GM23338 (cell line): ENCODE results near the gene POLR2J3.
"Not testable (repeated sequence)": the region's sequence is repeated elsewhere in the genome, so short reads cannot be mapped to it uniquely, and the experiment has no call there.

Experiments used
- CREB1 ChIP-seq: fragments of 250-450 bp; sonication (Bioruptor Pico); IDR thresholded peaks from 2 replicates; pipeline ENCODE4 v1.5.0; 2020; ENCODE audit warnings: low read depth, mild to moderate bottlenecking, moderate library complexity
- EZH2 ChIP-seq: fragments of 200-600 bp; sonication (generic); IDR thresholded peaks from one replicate; pipeline ENCODE4 v1.8.0; 2017; ENCODE audit warnings: antibody characterized with exemption, mild to moderate bottlenecking, low read depth; ENCODE audit not compliant: unreplicated experiment
- EZH2phosphoT487 ChIP-seq: fragments of 200-600 bp; sonication (generic); IDR thresholded peaks from one replicate; pipeline ENCODE4 v1.8.1; 2018; ENCODE audit warnings: antibody characterized with exemption; ENCODE audit not compliant: unreplicated experiment
- JUNB ChIP-seq: IDR thresholded peaks from one replicate; pipeline ENCODE4 v1.6.1; 2016; ENCODE audit warnings: antibody characterized with exemption; ENCODE audit not compliant: unreplicated experiment
- POLR2AphosphoS5 ChIP-seq: IDR thresholded peaks from 2 replicates; pipeline ENCODE4 v1.6.1; 2016; ENCODE audit warnings: antibody characterized with exemption, low read depth
- STAT1 ChIP-seq: IDR thresholded peaks from one replicate; pipeline ENCODE4 v1.6.1; 2016; ENCODE audit warnings: antibody characterized with exemption; ENCODE audit not compliant: unreplicated experiment
- ZNF114 ChIP-seq: fragments of 250-450 bp; sonication (Bioruptor Pico); IDR thresholded peaks from 2 replicates; pipeline ENCODE4 v1.5.0; 2020; ENCODE audit warnings: mild to moderate bottlenecking, moderate library complexity
- ZNF331 ChIP-seq: fragments of 250-450 bp; sonication (Bioruptor Pico); IDR thresholded peaks from 2 replicates; pipeline ENCODE4 v1.5.0; 2020; ENCODE audit warnings: low read depth, mild to moderate bottlenecking, moderate library complexity
- TF ChIP-seq, protein P1 (sequence below), 2 experiments: fragments of 200-600 bp in 1 of 2; sonication (generic) in 1 of 2; conservative IDR thresholded peaks; 2 replicates each; pipeline versions ENCODE4 v1.5.1 to v1.6.1; 2016 to 2017; ENCODE audit warnings: antibody characterized with exemption in 2 of 2, low read depth in 2 of 2, mild to moderate bottlenecking in 2 of 2, moderate library complexity in 1 of 2
- TF ChIP-seq, protein P2 (sequence below): IDR thresholded peaks from one replicate; pipeline ENCODE4 v1.6.1; 2018; ENCODE audit warnings: antibody characterized with exemption; ENCODE audit not compliant: unreplicated experiment
- TF ChIP-seq, protein P3 (sequence below): IDR thresholded peaks from 2 replicates; pipeline ENCODE4 v1.6.1; 2016; ENCODE audit warnings: antibody characterized with exemption
- TF ChIP-seq, protein P4 (sequence below): fragments of 250-450 bp; sonication (Bioruptor Pico); IDR thresholded peaks from 2 replicates; pipeline ENCODE4 v1.5.0; 2020; ENCODE audit warnings: mild to moderate bottlenecking, moderate library complexity

DNA sequence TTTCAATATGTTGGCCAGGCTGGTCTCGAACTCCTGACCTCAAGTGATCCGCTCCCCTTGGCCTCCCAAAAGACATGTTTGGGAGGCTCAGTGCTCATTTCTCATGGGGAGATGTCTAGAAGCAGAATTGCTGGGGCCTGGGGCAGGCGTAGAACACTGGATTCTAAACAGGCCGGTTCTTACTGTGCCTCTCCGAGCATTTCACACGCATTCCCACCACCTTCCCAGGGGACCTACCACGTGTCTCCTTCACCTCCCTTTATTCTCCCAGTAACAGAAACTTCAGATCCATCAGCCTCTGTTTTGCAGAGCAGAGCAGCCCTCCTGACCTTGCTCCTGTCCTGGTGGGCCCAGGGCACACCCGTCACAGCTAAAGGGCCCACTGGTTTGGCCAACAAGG is 45.2 kb downstream of the POLR2J3 start:
- TF ChIP-seq, protein P1, sequence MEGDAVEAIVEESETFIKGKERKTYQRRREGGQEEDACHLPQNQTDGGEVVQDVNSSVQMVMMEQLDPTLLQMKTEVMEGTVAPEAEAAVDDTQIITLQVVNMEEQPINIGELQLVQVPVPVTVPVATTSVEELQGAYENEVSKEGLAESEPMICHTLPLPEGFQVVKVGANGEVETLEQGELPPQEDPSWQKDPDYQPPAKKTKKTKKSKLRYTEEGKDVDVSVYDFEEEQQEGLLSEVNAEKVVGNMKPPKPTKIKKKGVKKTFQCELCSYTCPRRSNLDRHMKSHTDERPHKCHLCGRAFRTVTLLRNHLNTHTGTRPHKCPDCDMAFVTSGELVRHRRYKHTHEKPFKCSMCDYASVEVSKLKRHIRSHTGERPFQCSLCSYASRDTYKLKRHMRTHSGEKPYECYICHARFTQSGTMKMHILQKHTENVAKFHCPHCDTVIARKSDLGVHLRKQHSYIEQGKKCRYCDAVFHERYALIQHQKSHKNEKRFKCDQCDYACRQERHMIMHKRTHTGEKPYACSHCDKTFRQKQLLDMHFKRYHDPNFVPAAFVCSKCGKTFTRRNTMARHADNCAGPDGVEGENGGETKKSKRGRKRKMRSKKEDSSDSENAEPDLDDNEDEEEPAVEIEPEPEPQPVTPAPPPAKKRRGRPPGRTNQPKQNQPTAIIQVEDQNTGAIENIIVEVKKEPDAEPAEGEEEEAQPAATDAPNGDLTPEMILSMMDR (conservative IDR thresholded peaks at IDR 0.05; ENCODE audit: low read depth in 2 of 2), result not testable (repeated sequence)
- TF ChIP-seq POLR2AphosphoS5; ZNF331 (CRISPR knock-in tag); EZH2; EZH2phosphoT487; JUNB; CREB1; STAT1; ZNF114 (CRISPR knock-in tag): not testable (repeated sequence)
- TF ChIP-seq, protein P2, sequence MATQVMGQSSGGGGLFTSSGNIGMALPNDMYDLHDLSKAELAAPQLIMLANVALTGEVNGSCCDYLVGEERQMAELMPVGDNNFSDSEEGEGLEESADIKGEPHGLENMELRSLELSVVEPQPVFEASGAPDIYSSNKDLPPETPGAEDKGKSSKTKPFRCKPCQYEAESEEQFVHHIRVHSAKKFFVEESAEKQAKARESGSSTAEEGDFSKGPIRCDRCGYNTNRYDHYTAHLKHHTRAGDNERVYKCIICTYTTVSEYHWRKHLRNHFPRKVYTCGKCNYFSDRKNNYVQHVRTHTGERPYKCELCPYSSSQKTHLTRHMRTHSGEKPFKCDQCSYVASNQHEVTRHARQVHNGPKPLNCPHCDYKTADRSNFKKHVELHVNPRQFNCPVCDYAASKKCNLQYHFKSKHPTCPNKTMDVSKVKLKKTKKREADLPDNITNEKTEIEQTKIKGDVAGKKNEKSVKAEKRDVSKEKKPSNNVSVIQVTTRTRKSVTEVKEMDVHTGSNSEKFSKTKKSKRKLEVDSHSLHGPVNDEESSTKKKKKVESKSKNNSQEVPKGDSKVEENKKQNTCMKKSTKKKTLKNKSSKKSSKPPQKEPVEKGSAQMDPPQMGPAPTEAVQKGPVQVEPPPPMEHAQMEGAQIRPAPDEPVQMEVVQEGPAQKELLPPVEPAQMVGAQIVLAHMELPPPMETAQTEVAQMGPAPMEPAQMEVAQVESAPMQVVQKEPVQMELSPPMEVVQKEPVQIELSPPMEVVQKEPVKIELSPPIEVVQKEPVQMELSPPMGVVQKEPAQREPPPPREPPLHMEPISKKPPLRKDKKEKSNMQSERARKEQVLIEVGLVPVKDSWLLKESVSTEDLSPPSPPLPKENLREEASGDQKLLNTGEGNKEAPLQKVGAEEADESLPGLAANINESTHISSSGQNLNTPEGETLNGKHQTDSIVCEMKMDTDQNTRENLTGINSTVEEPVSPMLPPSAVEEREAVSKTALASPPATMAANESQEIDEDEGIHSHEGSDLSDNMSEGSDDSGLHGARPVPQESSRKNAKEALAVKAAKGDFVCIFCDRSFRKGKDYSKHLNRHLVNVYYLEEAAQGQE, result not testable (repeated sequence)
- TF ChIP-seq, protein P3, sequence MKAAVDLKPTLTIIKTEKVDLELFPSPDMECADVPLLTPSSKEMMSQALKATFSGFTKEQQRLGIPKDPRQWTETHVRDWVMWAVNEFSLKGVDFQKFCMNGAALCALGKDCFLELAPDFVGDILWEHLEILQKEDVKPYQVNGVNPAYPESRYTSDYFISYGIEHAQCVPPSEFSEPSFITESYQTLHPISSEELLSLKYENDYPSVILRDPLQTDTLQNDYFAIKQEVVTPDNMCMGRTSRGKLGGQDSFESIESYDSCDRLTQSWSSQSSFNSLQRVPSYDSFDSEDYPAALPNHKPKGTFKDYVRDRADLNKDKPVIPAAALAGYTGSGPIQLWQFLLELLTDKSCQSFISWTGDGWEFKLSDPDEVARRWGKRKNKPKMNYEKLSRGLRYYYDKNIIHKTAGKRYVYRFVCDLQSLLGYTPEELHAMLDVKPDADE, result not testable (repeated sequence)
- TF ChIP-seq, protein P4, sequence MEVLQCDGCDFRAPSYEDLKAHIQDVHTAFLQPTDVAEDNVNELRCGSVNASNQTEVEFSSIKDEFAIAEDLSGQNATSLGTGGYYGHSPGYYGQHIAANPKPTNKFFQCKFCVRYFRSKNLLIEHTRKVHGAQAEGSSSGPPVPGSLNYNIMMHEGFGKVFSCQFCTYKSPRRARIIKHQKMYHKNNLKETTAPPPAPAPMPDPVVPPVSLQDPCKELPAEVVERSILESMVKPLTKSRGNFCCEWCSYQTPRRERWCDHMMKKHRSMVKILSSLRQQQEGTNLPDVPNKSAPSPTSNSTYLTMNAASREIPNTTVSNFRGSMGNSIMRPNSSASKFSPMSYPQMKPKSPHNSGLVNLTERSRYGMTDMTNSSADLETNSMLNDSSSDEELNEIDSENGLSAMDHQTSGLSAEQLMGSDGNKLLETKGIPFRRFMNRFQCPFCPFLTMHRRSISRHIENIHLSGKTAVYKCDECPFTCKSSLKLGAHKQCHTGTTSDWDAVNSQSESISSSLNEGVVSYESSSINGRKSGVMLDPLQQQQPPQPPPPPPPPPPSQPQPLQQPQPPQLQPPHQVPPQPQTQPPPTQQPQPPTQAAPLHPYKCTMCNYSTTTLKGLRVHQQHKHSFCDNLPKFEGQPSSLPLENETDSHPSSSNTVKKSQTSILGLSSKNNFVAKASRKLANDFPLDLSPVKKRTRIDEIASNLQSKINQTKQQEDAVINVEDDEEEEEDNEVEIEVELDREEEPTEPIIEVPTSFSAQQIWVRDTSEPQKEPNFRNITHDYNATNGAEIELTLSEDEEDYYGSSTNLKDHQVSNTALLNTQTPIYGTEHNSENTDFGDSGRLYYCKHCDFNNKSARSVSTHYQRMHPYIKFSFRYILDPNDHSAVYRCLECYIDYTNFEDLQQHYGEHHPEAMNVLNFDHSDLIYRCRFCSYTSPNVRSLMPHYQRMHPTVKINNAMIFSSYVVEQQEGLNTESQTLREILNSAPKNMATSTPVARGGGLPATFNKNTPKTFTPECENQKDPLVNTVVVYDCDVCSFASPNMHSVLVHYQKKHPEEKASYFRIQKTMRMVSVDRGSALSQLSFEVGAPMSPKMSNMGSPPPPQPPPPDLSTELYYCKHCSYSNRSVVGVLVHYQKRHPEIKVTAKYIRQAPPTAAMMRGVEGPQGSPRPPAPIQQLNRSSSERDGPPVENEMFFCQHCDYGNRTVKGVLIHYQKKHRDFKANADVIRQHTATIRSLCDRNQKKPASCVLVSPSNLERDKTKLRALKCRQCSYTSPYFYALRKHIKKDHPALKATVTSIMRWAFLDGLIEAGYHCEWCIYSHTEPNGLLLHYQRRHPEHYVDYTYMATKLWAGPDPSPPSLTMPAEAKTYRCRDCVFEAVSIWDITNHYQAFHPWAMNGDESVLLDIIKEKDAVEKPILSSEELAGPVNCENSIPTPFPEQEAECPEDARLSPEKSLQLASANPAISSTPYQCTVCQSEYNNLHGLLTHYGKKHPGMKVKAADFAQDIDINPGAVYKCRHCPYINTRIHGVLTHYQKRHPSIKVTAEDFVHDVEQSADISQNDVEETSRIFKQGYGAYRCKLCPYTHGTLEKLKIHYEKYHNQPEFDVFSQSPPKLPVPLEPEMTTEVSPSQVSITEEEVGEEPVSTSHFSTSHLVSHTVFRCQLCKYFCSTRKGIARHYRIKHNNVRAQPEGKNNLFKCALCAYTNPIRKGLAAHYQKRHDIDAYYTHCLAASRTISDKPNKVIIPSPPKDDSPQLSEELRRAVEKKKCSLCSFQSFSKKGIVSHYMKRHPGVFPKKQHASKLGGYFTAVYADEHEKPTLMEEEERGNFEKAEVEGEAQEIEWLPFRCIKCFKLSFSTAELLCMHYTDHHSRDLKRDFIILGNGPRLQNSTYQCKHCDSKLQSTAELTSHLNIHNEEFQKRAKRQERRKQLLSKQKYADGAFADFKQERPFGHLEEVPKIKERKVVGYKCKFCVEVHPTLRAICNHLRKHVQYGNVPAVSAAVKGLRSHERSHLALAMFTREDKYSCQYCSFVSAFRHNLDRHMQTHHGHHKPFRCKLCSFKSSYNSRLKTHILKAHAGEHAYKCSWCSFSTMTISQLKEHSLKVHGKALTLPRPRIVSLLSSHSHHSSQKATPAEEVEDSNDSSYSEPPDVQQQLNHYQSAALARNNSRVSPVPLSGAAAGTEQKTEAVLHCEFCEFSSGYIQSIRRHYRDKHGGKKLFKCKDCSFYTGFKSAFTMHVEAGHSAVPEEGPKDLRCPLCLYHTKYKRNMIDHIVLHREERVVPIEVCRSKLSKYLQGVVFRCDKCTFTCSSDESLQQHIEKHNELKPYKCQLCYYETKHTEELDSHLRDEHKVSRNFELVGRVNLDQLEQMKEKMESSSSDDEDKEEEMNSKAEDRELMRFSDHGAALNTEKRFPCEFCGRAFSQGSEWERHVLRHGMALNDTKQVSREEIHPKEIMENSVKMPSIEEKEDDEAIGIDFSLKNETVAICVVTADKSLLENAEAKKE (CRISPR knock-in tag), result not testable (repeated sequence)
